ENCODE measurements around the gene ASIC3.

ASIC3 gene

DNA sequence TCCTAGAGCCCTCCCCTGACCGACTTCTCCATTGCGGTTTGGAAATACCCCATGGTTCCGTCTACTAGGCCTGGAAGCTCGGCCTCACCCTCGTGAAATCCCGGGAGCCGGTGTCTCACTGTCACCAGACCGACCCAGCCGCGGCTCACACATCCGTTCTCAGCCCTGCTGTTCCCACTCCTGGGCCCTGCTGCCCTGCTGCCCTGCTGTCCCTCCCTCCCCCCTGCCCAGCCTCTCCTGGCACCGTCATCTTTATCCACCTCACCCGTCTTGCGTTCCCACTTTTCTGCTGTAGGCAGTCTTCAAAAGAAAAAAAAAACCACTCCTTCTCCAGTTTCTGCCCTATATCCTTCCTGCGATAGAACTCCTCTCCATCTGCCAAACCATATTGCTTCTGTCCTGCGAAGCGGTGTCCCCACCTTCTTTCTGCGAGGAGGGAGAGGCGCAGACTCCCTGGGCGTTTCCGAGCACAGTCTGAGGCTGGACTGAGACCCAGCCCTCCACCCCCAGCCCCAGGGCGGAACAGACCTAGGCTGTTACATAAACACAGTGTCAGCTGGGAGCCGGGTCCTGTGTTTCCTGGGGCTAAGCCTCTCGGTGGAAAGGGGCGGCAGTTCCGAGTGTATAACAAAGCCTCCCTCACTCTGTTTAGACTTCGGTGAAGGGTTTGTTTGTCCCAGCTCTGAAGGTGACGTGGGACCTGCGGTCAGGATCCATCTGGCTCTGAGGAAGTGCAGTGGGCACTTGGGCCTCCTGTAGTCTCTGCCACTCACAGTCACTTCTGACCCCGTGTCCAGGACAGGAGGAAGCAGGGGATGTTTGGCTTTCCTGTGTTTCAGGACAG, 40.7 kb downstream of the ASIC3 start:
- Histone ChIP-seq H3K36me3 (ENCODE audit: control insufficient read depth in 2 of 2, insufficient read depth in 2 of 2, low read length in 2 of 2) (peaks cover 3% of the 10 kb centered on the region in 2 donors), H3K4me3 (ENCODE audit: low read length in 2 of 2) (peak overlapping the region; percentile 80 to 89), H3K27ac (ENCODE audit: low read length) (peak overlapping the region; percentile 96), H3K4me1 (ENCODE audit: control insufficient read depth, insufficient read depth, low read length) (peaks cover 60% of the 10 kb centered on the region), H3K9me3 (ENCODE audit: control insufficient read depth in 2 of 2, low read length in 2 of 2) (no peaks in the 10 kb centered on the region), H3K27me3 (ENCODE audit: control insufficient read depth in 1 of 2, insufficient read depth in 2 of 2, low read length in 2 of 2) (no peaks in the 10 kb centered on the region), H3K9ac (ENCODE audit: low read length in 2 of 2) (peak overlapping the region; percentile 79 to 84)

- Histone ChIP-seq H3K27me3 (ENCODE audit: control insufficient read depth in 1 of 2, insufficient read depth in 2 of 2, low read length in 2 of 2) (no peaks in the 10 kb centered on the region), H3K9me3 (ENCODE audit: control insufficient read depth in 2 of 2, low read length in 2 of 2) (no peaks in the 10 kb centered on the region), H3K4me1 (ENCODE audit: control insufficient read depth, insufficient read depth, low read length) (peaks cover 63% of the 10 kb centered on the region), H3K36me3 (ENCODE audit: control insufficient read depth in 2 of 2, insufficient read depth in 2 of 2, low read length in 2 of 2) (peaks cover 3% of the 10 kb centered on the region in 2 donors), H3K27ac (ENCODE audit: low read length) (peak overlapping the region; percentile 96), H3K9ac (ENCODE audit: low read length in 2 of 2) (peak overlapping the region; percentile 79 to 84), H3K4me3 (ENCODE audit: low read length in 2 of 2) (peak overlapping the region; percentile 80 to 89)
Observed at GRCh38 chr7:151089893-151090730, 41.8 kb downstream of the ASIC3 start.

DNA sequence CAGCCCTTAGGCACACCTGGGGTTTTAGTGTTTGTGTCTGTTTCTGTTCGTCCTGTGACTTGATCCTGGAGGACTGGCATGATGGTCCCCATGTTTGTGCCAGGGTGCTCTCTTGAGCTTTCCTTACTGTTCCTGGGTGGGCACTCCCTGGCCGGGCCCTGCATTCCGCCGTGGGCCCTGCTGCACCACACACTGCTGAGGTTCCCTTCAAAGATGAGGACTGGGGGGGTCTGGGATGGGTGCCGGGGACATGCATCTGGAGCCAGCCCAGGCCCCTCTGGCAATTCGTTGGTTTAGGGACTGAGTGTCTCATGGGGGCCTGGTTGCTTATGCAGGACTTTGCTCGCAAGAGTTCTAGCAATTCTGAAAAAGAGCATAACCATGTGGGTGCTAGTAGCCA, 42.7 kb downstream of the ASIC3 start:
- peak overlapping the region; percentile 31 for H3K27ac ChIP-seq (ENCODE audit: low read length)
- H3K36me3 ChIP-seq (ENCODE audit: control insufficient read depth in 2 of 2, insufficient read depth in 2 of 2, low read length in 2 of 2): peaks cover 3% of the 10 kb centered on the region in 2 donors
- no peaks in the 10 kb centered on the region for H3K27me3 ChIP-seq (ENCODE audit: control insufficient read depth in 1 of 2, insufficient read depth in 2 of 2, low read length in 2 of 2)

GRCh38 chr7:151091431-151091830, 43.1 kb downstream of the ASIC3 start:
- Histone ChIP-seq H3K36me3 (ENCODE audit: control insufficient read depth in 2 of 2, insufficient read depth in 2 of 2, low read length in 2 of 2) (peaks cover 3% of the 10 kb centered on the region in 2 donors), H3K9ac (ENCODE audit: low read length in 2 of 2) (peak overlapping the region in 1 of 2 donors; percentile 25), H3K4me1 (ENCODE audit: control insufficient read depth, insufficient read depth, low read length) (peaks cover 63% of the 10 kb centered on the region), H3K9me3 (ENCODE audit: control insufficient read depth in 2 of 2, low read length in 2 of 2) (no peaks in the 10 kb centered on the region), H3K27ac (ENCODE audit: low read length) (peak overlapping the region; percentile 31), H3K27me3 (ENCODE audit: control insufficient read depth in 1 of 2, insufficient read depth in 2 of 2, low read length in 2 of 2) (no peaks in the 10 kb centered on the region), H3K4me3 (ENCODE audit: low read length in 2 of 2) (no peak overlapping the region)

More for the DNA sequence above, 42.7 kb downstream of the ASIC3 start:
- no peaks in the 10 kb centered on the region for H3K9me3 ChIP-seq (ENCODE audit: control insufficient read depth in 2 of 2, low read length in 2 of 2)
- H3K4me3 ChIP-seq (ENCODE audit: low read length in 2 of 2): no peak overlapping the region
- no peak overlapping the region for H3K9ac ChIP-seq (ENCODE audit: low read length in 2 of 2)
- H3K4me1 ChIP-seq (ENCODE audit: control insufficient read depth, insufficient read depth, low read length): peaks cover 62% of the 10 kb centered on the region

DNA sequence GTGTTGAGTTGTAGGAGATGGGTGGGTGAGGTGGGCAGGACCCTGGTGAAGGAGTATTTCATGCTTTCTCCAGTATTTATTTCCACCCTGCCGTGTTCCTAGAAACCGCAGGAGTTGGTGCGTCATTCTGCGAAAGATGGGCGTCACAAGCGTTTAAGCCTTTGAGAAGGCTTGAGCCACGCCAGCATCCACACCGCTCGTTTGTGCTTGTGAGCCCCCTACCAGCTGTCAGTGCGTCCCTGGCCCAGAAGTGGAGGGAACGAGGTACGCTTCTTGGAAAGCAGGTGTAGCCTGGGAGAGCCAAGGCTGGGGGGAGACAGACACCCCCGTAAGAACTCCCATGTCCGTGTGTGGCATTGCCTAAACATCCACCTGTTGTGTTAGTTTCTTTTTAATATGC, 43.7 kb downstream of the ASIC3 start:
- no peaks in the 10 kb centered on the region for H3K27me3 ChIP-seq (ENCODE audit: control insufficient read depth in 1 of 2, insufficient read depth in 2 of 2, low read length in 2 of 2)
- no peak overlapping the region for H3K27ac ChIP-seq (ENCODE audit: low read length)
- peak overlapping the region in 1 of 2 donors; percentile 25 for H3K9ac ChIP-seq (ENCODE audit: low read length in 2 of 2)
- H3K9me3 ChIP-seq (ENCODE audit: control insufficient read depth in 2 of 2, low read length in 2 of 2): no peaks in the 10 kb centered on the region
- H3K36me3 ChIP-seq (ENCODE audit: control insufficient read depth in 2 of 2, insufficient read depth in 2 of 2, low read length in 2 of 2): peaks cover 3% of the 10 kb centered on the region in 2 donors
- H3K4me3 ChIP-seq (ENCODE audit: low read length in 2 of 2): no peak overlapping the region
- H3K4me1 ChIP-seq (ENCODE audit: control insufficient read depth, insufficient read depth, low read length): peaks cover 62% of the 10 kb centered on the region

DNA sequence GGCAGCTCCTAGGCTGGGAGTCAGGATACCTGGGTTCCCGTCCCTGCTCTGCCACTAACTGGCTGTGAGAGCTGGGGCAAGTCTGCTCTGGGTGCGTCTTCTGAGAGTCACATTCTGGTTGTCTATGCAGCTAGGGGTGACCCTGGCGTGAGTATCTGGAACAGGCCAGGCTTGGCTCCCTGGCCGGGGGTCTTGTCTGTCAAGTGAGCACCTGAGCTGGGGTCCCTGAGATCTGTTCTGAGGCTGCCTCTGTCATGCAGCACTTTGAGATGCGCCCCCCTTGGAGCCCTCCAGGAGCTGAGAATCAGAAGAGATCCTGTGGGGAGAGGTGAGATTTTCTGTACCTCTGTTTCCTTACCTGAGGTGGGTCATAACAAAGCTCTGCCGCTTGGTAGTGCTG, 45.4 kb downstream of the ASIC3 start:
- no peak overlapping the region for H3K9ac ChIP-seq (ENCODE audit: low read length in 2 of 2)
- H3K27me3 ChIP-seq (ENCODE audit: control insufficient read depth in 1 of 2, insufficient read depth in 2 of 2, low read length in 2 of 2): no peaks in the 10 kb centered on the region
- peaks cover 3% of the 10 kb centered on the region in 2 donors for H3K36me3 ChIP-seq (ENCODE audit: control insufficient read depth in 2 of 2, insufficient read depth in 2 of 2, low read length in 2 of 2)
- H3K9me3 ChIP-seq (ENCODE audit: control insufficient read depth in 2 of 2, low read length in 2 of 2): no peaks in the 10 kb centered on the region
- H3K4me1 ChIP-seq (ENCODE audit: control insufficient read depth, insufficient read depth, low read length): peaks cover 46% of the 10 kb centered on the region
- no peak overlapping the region for H3K27ac ChIP-seq (ENCODE audit: low read length)
- H3K4me3 ChIP-seq (ENCODE audit: low read length in 2 of 2): no peak overlapping the region

- no peak overlapping the region for H3K9ac ChIP-seq (ENCODE audit: low read length in 2 of 2)
- H3K4me1 ChIP-seq (ENCODE audit: control insufficient read depth, insufficient read depth, low read length): peaks cover 37% of the 10 kb centered on the region
- H3K27me3 ChIP-seq (ENCODE audit: control insufficient read depth in 1 of 2, insufficient read depth in 2 of 2, low read length in 2 of 2): no peaks in the 10 kb centered on the region
- no peak overlapping the region for H3K27ac ChIP-seq (ENCODE audit: low read length)
- H3K36me3 ChIP-seq (ENCODE audit: control insufficient read depth in 2 of 2, insufficient read depth in 2 of 2, low read length in 2 of 2): peaks cover 3% of the 10 kb centered on the region in 2 donors
- H3K9me3 ChIP-seq (ENCODE audit: control insufficient read depth in 2 of 2, low read length in 2 of 2): no peaks in the 10 kb centered on the region
- H3K4me3 ChIP-seq (ENCODE audit: low read length in 2 of 2): no peak overlapping the region
Observed at GRCh38 chr7:151094675-151095074, 46.3 kb downstream of the ASIC3 start.

DNA sequence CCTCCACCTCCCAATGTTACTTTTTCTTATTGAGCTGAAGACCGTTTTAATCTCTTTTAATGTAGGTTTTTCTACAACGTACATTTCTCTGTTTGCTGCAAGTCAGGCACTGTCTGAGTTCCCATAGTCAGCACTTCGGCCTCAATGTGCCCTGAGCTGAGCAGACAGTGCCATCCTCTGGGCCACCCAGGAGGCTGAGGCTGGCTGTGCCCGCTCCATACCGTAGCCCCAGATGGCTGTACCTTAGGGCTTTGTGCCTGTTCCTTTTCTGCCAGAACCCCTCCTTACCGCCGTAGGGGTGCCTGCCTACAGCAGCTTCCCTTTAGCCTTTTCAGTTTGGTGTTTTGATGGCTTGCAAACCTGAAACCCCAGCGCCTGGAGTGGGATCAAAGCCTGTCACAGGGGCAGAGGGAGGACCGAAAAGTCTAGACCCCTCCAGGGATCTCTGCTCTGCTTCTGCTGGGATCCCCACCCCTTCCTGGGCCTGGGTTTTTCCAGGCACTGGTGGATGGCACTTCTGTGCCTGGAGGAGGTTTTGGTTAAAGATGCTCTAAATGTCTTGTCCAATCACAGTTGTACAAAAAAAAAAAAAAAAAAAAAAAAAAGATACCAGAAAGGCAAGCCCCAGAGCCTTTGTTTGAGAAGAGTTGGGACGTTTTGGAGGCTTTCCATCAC, 46.9 kb downstream of the ASIC3 start:
- H3K27me3 ChIP-seq (ENCODE audit: control insufficient read depth in 1 of 2, insufficient read depth in 2 of 2, low read length in 2 of 2): no peaks in the 10 kb centered on the region
- H3K9ac ChIP-seq (ENCODE audit: low read length in 2 of 2): no peak overlapping the region
- H3K27ac ChIP-seq (ENCODE audit: low read length): no peak overlapping the region

GRCh38 chr7:151095828-151096475, 47.6 kb downstream of the ASIC3 start:
- Histone ChIP-seq H3K4me1 (ENCODE audit: control insufficient read depth, insufficient read depth, low read length) (peaks cover 29% of the 10 kb centered on the region), H3K36me3 (ENCODE audit: control insufficient read depth in 2 of 2, insufficient read depth in 2 of 2, low read length in 2 of 2) (peaks cover 3% of the 10 kb centered on the region in 2 donors), H3K9ac (ENCODE audit: low read length in 2 of 2) (no peak overlapping the region), H3K4me3 (ENCODE audit: low read length in 2 of 2) (no peak overlapping the region), H3K27me3 (ENCODE audit: control insufficient read depth in 1 of 2, insufficient read depth in 2 of 2, low read length in 2 of 2) (no peaks in the 10 kb centered on the region), H3K27ac (ENCODE audit: low read length) (no peak overlapping the region), H3K9me3 (ENCODE audit: control insufficient read depth in 2 of 2, low read length in 2 of 2) (no peaks in the 10 kb centered on the region)

More for the DNA sequence above, 46.9 kb downstream of the ASIC3 start:
- Histone ChIP-seq H3K36me3 (ENCODE audit: control insufficient read depth in 2 of 2, insufficient read depth in 2 of 2, low read length in 2 of 2) (peaks cover 3% of the 10 kb centered on the region in 2 donors), H3K4me3 (ENCODE audit: low read length in 2 of 2) (no peak overlapping the region), H3K9me3 (ENCODE audit: control insufficient read depth in 2 of 2, low read length in 2 of 2) (no peaks in the 10 kb centered on the region), H3K4me1 (ENCODE audit: control insufficient read depth, insufficient read depth, low read length) (peaks cover 35% of the 10 kb centered on the region)
